Mammary epithelial cell (primary cell): ENCODE results near the gene KCTD1.

Experiments
- CTCF ChIP-seq, 2 donors: IDR thresholded peaks in 1 of 2; conservative IDR thresholded peaks in 1 of 2; 2 replicates each; pipeline ENCODE4 v1.5.1; 2011 to 2012; ENCODE audit warnings: inconsistent platforms in 2 of 2, low read length in 2 of 2, mild to moderate bottlenecking in 2 of 2, control low read depth in 1 of 2, low read depth in 1 of 2; ENCODE audit not compliant: insufficient read depth in 1 of 2; ENCODE audit errors: extremely low read depth in 1 of 2
- EZH2 ChIP-seq: IDR thresholded peaks from 2 replicates; pipeline ENCODE4 v1.6.1; 2012; ENCODE audit warnings: low read length, inconsistent platforms, borderline replicate concordance

GRCh38 chr18:26556573-26556972, 8.2 kb upstream of the KCTD1 start:
- TF ChIP-seq CTCF (conservative IDR thresholded peaks at IDR 0.05 in 1 of 2, IDR thresholded peaks at IDR 0.05 in 1 of 2; ENCODE audit: extremely low read depth in 1 of 2, insufficient read depth in 1 of 2, low read depth in 1 of 2, low read length in 2 of 2) (no peak), EZH2 (no peak)
